Upper lobe of left lung (tissue), 6 donors: Measurements from ENCODE around the gene HACD3. TPM values are rescaled to one million over a fixed set of nuclear protein-coding genes. Genes with fewer than 3 reads are reported as not detected.
A peak's percentile ranks its signal among the peaks of the same experiment; 100 is the strongest.

Experiments used
- ATAC-seq, 2 donors: fragments of 200-7000 bp; cut with Tn5 transposase; one replicate each; pipeline ENCODE4 v1.9.1; 2022; ENCODE audit warnings: mild to moderate bottlenecking in 2 of 2, moderate library complexity in 2 of 2; ENCODE audit not compliant: low FRiP score in 2 of 2
- DNase-seq, 2 donors: peaks; one replicate each; pipeline ENCODE4 v3.0.0-alpha.2; 2019 to 2020
- H3K27ac ChIP-seq, 4 donors: fragments of 200-600 bp; sonication (generic); one replicate each; pipeline ENCODE4 v1.5.1; 2016 to 2019
- H3K27me3 ChIP-seq, 4 donors: fragments of 200-600 bp; sonication (generic); one replicate each; pipeline ENCODE4 v1.5.1; 2017 to 2019
- H3K36me3 ChIP-seq, 4 donors: fragments of 200-600 bp; sonication (generic); one replicate each; pipeline ENCODE4 v1.5.1; 2016 to 2019
- H3K4me1 ChIP-seq, 4 donors: fragments of 200-600 bp; sonication (generic); one replicate each; pipeline ENCODE4 v1.5.1; 2018 to 2019
- H3K4me3 ChIP-seq, 4 donors: fragments of 200-600 bp; sonication (generic); one replicate each; pipeline ENCODE4 v1.5.1; 2017 to 2019; ENCODE audit warnings: mild to moderate bottlenecking in 2 of 4, moderate library complexity in 1 of 4
- H3K9me3 ChIP-seq, 4 donors: fragments of 200-600 bp; sonication (generic); one replicate each; pipeline ENCODE4 v1.5.1; 2018 to 2019
- EP300 ChIP-seq, 4 donors: sonication (generic); formaldehyde crosslinking; IDR thresholded peaks; one replicate each; pipeline ENCODE4 v1.5.1; 2017; ENCODE audit warnings: antibody characterized with exemption in 4 of 4, control low read depth in 2 of 4
- POLR2A ChIP-seq, 4 donors: fragments of 450-650 bp; IDR thresholded peaks; one replicate each; pipeline ENCODE4 v1.5.1; 2016 to 2017; ENCODE audit warnings: antibody characterized with exemption in 4 of 4, mild to moderate bottlenecking in 2 of 4
- POLR2AphosphoS5 ChIP-seq, 2 donors: sonication (generic); formaldehyde crosslinking; IDR thresholded peaks; one replicate each; pipeline ENCODE4 v1.5.1; 2017; ENCODE audit warnings: antibody characterized with exemption in 2 of 2
- WGBS, 2 donors: methylation state at CpG; one replicate each; pipeline ENCODE4 v1.1.5; 2017 to 2018; 5-methylcytosine and 5-hydroxymethylcytosine counted together
- total RNA-seq, 6 donors: library from RNA; depleted of rRNA in 4 of 6; stranded (reverse); fragments of >200 nt in 4 of 6; gene quantifications; one replicate each; pipeline versions ENCODE4 v1.1.0 to v1.2.1, GENCODE V29; 2016 to 2021
- TF ChIP-seq, protein P1 (sequence below), 6 experiments: fragments of 450-650 bp in 4 of 6; fragments of 200-600 bp in 2 of 6; sonication (generic) in 2 of 6; IDR thresholded peaks; one replicate each; pipeline ENCODE4 v1.5.1; 2016 to 2019; ENCODE audit warnings: antibody characterized with exemption in 6 of 6
- donor health status: DM: no; HTN: no; CAD: no; lungs with moderate emphysema.
- donor health status: DM: no; HTN: yes; CAD: no; lungs with severe emphysema.

HACD3 gene
- total RNA-seq, 6 donors from 2014 or later, result 14.7 to 65.7 (median 42.6) TPM

DNA sequence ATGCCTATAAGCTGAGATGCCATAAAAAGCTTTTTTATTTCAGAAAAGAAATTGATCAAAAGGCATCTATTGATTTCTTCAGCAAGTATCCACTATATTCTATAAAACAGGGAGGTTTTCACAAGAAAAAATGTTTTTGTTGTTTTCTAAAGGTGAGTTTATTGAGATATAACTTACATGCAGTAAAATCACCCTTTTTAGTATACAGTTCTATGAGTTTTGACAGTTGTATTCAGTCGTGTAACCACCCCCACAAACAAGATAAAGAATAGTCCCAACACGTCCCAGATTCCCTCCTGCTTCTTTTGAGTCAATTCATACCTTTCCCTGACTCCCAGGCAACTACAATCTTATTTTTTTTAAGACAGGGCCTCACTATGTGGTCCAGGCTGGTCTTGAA is 72.9 kb downstream of the HACD3 start:
- H3K4me1 ChIP-seq, result no peaks in the 10 kb centered on the region
- TF ChIP-seq POLR2A (IDR thresholded peaks at IDR 0.05), result no peak
- TF ChIP-seq, protein P1, sequence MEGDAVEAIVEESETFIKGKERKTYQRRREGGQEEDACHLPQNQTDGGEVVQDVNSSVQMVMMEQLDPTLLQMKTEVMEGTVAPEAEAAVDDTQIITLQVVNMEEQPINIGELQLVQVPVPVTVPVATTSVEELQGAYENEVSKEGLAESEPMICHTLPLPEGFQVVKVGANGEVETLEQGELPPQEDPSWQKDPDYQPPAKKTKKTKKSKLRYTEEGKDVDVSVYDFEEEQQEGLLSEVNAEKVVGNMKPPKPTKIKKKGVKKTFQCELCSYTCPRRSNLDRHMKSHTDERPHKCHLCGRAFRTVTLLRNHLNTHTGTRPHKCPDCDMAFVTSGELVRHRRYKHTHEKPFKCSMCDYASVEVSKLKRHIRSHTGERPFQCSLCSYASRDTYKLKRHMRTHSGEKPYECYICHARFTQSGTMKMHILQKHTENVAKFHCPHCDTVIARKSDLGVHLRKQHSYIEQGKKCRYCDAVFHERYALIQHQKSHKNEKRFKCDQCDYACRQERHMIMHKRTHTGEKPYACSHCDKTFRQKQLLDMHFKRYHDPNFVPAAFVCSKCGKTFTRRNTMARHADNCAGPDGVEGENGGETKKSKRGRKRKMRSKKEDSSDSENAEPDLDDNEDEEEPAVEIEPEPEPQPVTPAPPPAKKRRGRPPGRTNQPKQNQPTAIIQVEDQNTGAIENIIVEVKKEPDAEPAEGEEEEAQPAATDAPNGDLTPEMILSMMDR (IDR thresholded peaks at IDR 0.05), result no peak
- WGBS, 2 donors, result 81 to 92% methylated on average over 2 of the region's 2 CpGs
- H3K27ac ChIP-seq, result no peak overlapping the region
- ATAC-seq (no peak), DNase-seq (no peak)
- peaks cover 14 to 70% (median 39%) of the 10 kb centered on the region in 4 donors for H3K36me3 ChIP-seq
- no peaks in the 10 kb centered on the region for H3K27me3 ChIP-seq
- no peaks in the 10 kb centered on the region for H3K9me3 ChIP-seq
- no peak overlapping the region for H3K4me3 ChIP-seq

DNA sequence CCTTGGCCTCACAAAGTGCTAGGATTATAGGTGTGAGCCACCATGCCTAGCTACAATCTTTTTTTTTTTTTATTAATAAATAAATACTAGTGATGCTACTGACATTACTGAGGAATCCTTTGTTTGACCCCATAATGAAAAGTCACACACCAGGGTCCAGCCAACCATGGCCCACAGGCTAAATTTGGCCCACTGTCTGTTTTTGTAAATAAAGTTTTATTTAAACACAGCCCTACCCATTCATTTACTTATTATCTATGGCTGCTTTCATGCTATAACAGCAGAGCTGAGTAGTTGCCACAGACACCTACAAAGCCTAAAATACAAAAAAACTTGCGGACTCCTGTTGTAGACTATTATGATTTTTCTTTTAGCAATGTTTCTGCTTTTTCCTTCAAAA is 73.3 kb downstream of the HACD3 start:
- no peak overlapping the region for H3K27ac ChIP-seq
- WGBS, 2 donors, result 91 to 95% methylated on average over 1 of the region's 1 CpG
- peaks cover 10 to 66% (median 34%) of the 10 kb centered on the region in 4 donors for H3K36me3 ChIP-seq
- TF ChIP-seq EP300 (IDR thresholded peaks at IDR 0.05) (no peak), POLR2A (IDR thresholded peaks at IDR 0.05) (no peak), POLR2AphosphoS5 (IDR thresholded peaks at IDR 0.05) (no peak)
- TF ChIP-seq, protein P1 (IDR thresholded peaks at IDR 0.05), result no peak
- no peak for ATAC-seq
- H3K27me3 ChIP-seq, result no peaks in the 10 kb centered on the region
- no peak overlapping the region for H3K4me3 ChIP-seq
- DNase-seq, result no peak
- H3K4me1 ChIP-seq, result peaks cover 0 to 2% (median 0%) of the 10 kb centered on the region in 4 donors
- H3K9me3 ChIP-seq, result no peaks in the 10 kb centered on the region

DNA sequence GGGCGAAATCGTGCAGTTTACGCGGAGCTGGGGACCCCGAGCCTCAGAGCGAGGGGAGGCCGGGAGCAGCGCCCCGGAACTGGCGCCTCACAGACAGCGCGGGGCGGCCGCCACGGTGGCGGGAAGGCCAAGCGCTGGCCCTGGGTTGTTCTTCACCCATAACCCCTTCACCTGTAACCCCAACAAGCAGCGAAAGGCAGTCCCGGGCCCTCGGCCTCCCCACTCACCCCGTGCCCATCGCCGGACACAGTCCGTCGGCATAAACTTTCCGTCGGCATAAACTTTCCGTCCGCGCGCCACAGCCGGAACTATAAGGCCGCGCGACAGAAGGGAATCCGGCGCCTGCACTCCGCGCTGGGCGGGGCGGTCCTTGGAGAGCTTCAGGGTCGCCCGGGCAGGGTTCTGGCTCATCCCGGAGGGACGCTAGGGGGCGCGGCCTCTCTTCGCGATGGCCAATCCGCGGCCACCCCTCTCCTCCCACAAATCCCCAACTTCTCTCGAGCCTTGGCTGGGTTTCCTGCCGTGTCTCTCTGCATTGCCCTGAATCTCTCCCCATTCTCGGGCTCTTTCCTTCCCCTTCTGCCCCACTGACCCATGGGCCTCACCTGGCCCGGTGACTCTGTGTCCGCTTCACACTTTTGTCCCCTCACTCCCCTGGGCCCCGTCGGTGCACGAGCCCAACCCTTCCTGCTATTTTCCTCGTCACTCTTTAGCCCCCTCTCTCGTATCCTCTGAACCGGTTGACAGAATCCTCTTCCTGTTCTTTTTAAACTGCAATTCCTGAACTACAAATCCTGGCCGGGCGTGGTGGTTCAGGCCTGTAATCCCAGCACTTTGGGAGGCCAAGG is 80.8 kb downstream of the HACD3 start, which contains the start of gene INTS14:
TSS of gene INTS14 (minus strand) at position 261 of the 848 bp plus-strand sequence. CDS start 3,751 bp downstream, outside the sequence.
- ATAC-seq, result peak; percentile 99 to 100
- H3K27ac ChIP-seq, result peak within 1 kb of the TSS; percentile 91 to 96 (median 93)

DNA sequence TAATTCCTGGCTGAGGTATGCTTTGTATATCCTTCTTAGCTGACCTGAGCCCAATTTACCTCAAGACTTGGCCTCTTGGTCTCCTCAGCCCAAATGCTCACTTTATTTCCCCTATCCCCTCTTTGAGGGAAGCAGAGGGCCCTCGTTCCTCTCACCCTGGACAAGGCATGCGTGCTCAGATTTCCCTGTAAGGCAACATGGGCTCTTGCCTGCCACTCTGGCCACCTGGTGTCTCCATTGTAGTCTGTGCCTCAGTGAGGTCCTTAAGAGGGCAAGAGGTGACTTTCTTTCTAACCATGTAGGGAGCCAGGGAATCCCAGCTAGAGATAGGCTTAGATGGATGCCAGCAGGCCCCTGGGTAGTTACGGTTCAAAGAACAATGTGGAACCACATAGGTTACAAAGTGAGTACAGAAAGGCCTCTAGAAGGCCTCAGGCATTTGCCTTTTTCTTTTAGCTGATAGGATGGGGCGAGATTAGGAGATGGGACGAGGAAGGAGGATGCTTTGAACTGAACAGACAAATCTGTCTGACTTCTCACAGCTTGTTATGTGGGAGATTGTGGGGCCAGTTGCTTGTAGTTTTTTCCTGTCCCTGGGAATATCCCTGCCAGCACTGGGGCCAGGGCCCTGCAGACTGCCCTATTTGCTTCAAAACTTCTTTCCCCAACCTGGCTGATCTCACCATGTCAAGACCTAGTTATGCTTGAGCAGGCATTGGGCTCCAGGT is 81.8 kb downstream of the HACD3 start:
- peak overlapping the region; percentile 91 to 96 (median 93) for H3K27ac ChIP-seq
- peak overlapping the region; percentile 40 to 90 (median 78) for H3K4me3 ChIP-seq
- no peaks in the 10 kb centered on the region for H3K27me3 ChIP-seq
- WGBS, 2 donors, result 75 to 83% methylated on average over 5 of the region's 5 CpGs
- no peaks in the 10 kb centered on the region for H3K9me3 ChIP-seq
- no peaks in the 10 kb centered on the region for H3K36me3 ChIP-seq
- TF ChIP-seq, protein P1 (IDR thresholded peaks at IDR 0.05), result no peak
- TF ChIP-seq POLR2A (IDR thresholded peaks at IDR 0.05), result no peak
- TF ChIP-seq EP300 (IDR thresholded peaks at IDR 0.05), result no peak
- TF ChIP-seq POLR2AphosphoS5 (IDR thresholded peaks at IDR 0.05), result no peak
- peaks cover 24 to 38% (median 25%) of the 10 kb centered on the region in 4 donors for H3K4me1 ChIP-seq
- DNase-seq (no peak), ATAC-seq (no peak)

More for the DNA sequence above, 80.8 kb downstream of the HACD3 start, which contains the start of gene INTS14:
- Histone ChIP-seq H3K4me1 (peaks cover 24 to 38% (median 25%) of the 10 kb centered on the region in 4 donors), H3K36me3 (peaks cover 0 to 4% (median 0%) of the 10 kb centered on the region in 4 donors), H3K9me3 (no peaks in the 10 kb centered on the region), H3K27me3 (no peaks in the 10 kb centered on the region), H3K4me3 (peak within 1 kb of the TSS; percentile 56 to 90 (median 78))
- WGBS, 2 donors, result 1% methylated on average over 46 to 60 of the region's 64 CpGs
- DNase-seq, result peak; percentile 98
- TF ChIP-seq, protein P1 (IDR thresholded peaks at IDR 0.05), result peak; percentile 44 to 88 (median 71)
- TF ChIP-seq POLR2A (IDR thresholded peaks at IDR 0.05) (peak; percentile 61 to 80 (median 66)), POLR2AphosphoS5 (IDR thresholded peaks at IDR 0.05) (peak; percentile 91), EP300 (IDR thresholded peaks at IDR 0.05) (peak in 1 of 4 donors; percentile 81)
